Measurements from ENCODE around the gene C16orf54.
"Not testable (repeated sequence)": the region's sequence is repeated elsewhere in the genome, so short reads cannot be mapped to it uniquely, and the experiment has no call there.

C16orf54 gene

DNA sequence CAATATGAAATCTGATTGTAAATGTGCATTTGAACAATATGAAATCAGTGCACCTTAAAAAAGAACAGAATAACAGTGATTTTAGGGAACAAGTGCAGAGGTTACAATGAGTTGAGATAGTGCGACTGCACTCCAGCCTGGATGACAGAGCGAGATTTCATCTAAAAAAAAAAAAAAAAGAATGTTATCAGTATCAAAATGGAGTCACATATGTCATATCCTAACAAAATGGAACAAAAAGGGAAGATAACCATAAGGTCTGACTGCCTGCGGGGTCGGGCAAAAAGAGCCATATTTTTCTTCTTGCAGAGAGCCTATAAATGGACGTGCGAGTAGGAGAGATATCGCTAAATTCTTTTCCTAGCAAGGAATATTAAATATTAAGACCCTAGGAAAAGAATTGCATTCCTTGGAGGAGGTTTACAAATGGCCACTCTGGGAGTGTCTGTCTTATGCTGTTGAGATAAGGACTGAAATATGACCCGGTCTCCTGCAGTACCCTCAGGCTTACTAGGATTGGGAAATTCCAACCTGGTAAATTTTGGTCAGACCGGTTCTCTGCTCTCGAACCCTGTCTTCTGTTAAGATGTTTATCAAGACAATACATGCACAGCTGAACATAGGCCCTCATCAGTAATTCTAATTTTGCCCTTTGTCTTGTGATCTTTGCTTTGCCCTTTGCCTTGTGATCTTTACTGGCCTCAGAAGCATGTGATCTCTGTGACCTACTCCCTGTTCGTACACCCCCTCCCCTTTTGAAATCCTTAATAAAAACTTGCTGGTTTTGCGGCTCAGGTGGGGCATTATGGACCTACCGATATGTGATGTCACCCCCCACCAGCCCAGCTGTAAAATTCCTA is 37.5 kb upstream of the C16orf54 start:
- not testable (repeated sequence) for H3K9ac ChIP-seq (ENCODE audit: low read depth, low read length); H3K4me1 ChIP-seq (ENCODE audit: control insufficient read depth, insufficient read depth, low read length); H3K9me3 ChIP-seq (ENCODE audit: control insufficient read depth, insufficient read depth, low read length); H3K4me3 ChIP-seq (ENCODE audit: low read depth, low read length); H3K36me3 ChIP-seq (ENCODE audit: control insufficient read depth, insufficient read depth, low read length)
- H3K27me3 ChIP-seq (ENCODE audit: control insufficient read depth, insufficient read depth, low read length) = peaks cover 20% of the 10 kb centered on the region

GRCh38 chr16:29779474-29779873 is 33.7 kb upstream of the C16orf54 start:
- H3K36me3 ChIP-seq (ENCODE audit: control insufficient read depth, insufficient read depth, low read length) = no peaks in the 10 kb centered on the region
- peaks cover 2% of the 10 kb centered on the region for H3K4me1 ChIP-seq (ENCODE audit: control insufficient read depth, insufficient read depth, low read length)
- peaks cover 17% of the 10 kb centered on the region for H3K27me3 ChIP-seq (ENCODE audit: control insufficient read depth, insufficient read depth, low read length)
- no peak overlapping the region for H3K9ac ChIP-seq (ENCODE audit: low read depth, low read length)
- H3K9me3 ChIP-seq (ENCODE audit: control insufficient read depth, insufficient read depth, low read length) = no peaks in the 10 kb centered on the region
- no peak overlapping the region for H3K4me3 ChIP-seq (ENCODE audit: low read depth, low read length)

- peaks cover 17% of the 10 kb centered on the region for H3K27me3 ChIP-seq (ENCODE audit: control insufficient read depth, insufficient read depth, low read length)
- H3K4me3 ChIP-seq (ENCODE audit: low read depth, low read length) = no peak within 1 kb of the TSS
- peaks cover 2% of the 10 kb centered on the region for H3K4me1 ChIP-seq (ENCODE audit: control insufficient read depth, insufficient read depth, low read length)
- no peaks in the 10 kb centered on the region for H3K36me3 ChIP-seq (ENCODE audit: control insufficient read depth, insufficient read depth, low read length)
- no peaks in the 10 kb centered on the region for H3K9me3 ChIP-seq (ENCODE audit: control insufficient read depth, insufficient read depth, low read length)
- no peak within 1 kb of the TSS for H3K9ac ChIP-seq (ENCODE audit: low read depth, low read length)
These were observed 32.0 kb upstream of the C16orf54 start, which contains the start of gene ZG16 for GRCh38 chr16:29777576-29778350. ZG16 (plus strand) TSS chr16:29778256; CDS start chr16:29779267, 1,011 bp downstream.

DNA sequence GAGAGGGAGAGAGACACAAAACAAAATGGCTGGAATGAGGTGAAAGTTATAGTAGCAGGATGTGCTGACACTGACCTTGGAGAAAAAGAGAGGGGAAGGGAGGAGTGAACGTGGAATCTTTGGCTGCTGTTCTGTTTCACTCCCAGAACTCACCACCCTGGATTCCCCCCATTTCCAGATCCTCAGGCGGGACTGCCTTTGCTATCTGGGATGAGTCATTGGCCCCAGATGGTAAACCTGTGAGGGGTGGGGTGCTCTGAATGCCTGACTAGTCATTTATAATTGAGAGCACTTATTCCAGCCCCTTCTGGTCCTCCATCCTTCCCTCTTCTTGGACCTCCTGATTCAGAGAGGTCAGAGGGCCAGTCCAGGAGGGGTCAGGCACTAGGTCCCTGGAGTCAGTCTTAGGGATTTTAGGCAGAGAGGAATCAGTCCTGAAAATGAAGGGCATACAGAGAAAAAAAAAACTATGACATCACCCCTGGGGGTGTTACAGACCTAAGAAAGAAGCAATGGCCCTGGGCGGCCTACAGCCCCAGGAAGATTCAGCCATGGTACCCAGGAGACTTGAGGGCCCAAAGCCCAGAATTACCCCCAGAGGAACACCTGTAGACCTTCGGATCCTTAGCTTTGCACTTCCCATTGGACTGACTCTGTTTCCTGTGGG is 30.1 kb upstream of the C16orf54 start:
- Histone ChIP-seq H3K9me3 (ENCODE audit: control insufficient read depth, insufficient read depth, low read length) (no peaks in the 10 kb centered on the region), H3K9ac (ENCODE audit: low read depth, low read length) (no peak overlapping the region), H3K36me3 (ENCODE audit: control insufficient read depth, insufficient read depth, low read length) (no peaks in the 10 kb centered on the region), H3K4me1 (ENCODE audit: control insufficient read depth, insufficient read depth, low read length) (peaks cover 2% of the 10 kb centered on the region), H3K27me3 (ENCODE audit: control insufficient read depth, insufficient read depth, low read length) (peaks cover 8% of the 10 kb centered on the region), H3K4me3 (ENCODE audit: low read depth, low read length) (no peak overlapping the region)

- H3K9me3 ChIP-seq (ENCODE audit: control insufficient read depth, insufficient read depth, low read length) = no peaks in the 10 kb centered on the region
- H3K27me3 ChIP-seq (ENCODE audit: control insufficient read depth, insufficient read depth, low read length) = peaks cover 6% of the 10 kb centered on the region
- no peak overlapping the region for H3K9ac ChIP-seq (ENCODE audit: low read depth, low read length)
- H3K4me1 ChIP-seq (ENCODE audit: control insufficient read depth, insufficient read depth, low read length) = peaks cover 2% of the 10 kb centered on the region
- H3K36me3 ChIP-seq (ENCODE audit: control insufficient read depth, insufficient read depth, low read length) = no peaks in the 10 kb centered on the region
- no peak overlapping the region for H3K4me3 ChIP-seq (ENCODE audit: low read depth, low read length)
These were observed 28.9 kb upstream of the C16orf54 start for GRCh38 chr16:29774730-29775129.

- not testable (repeated sequence) for H3K4me3 ChIP-seq (ENCODE audit: low read depth, low read length); H3K27me3 ChIP-seq (ENCODE audit: control insufficient read depth, insufficient read depth, low read length); H3K9me3 ChIP-seq (ENCODE audit: control insufficient read depth, insufficient read depth, low read length); H3K36me3 ChIP-seq (ENCODE audit: control insufficient read depth, insufficient read depth, low read length); H3K9ac ChIP-seq (ENCODE audit: low read depth, low read length); H3K4me1 ChIP-seq (ENCODE audit: control insufficient read depth, insufficient read depth, low read length)
These were observed 26.5 kb upstream of the C16orf54 start for GRCh38 chr16:29772330-29772729.

- no peak overlapping the region for H3K4me3 ChIP-seq (ENCODE audit: low read depth, low read length)
- no peak overlapping the region for H3K9ac ChIP-seq (ENCODE audit: low read depth, low read length)
- H3K27me3 ChIP-seq (ENCODE audit: control insufficient read depth, insufficient read depth, low read length) = no peaks in the 10 kb centered on the region
- no peaks in the 10 kb centered on the region for H3K9me3 ChIP-seq (ENCODE audit: control insufficient read depth, insufficient read depth, low read length)
- no peaks in the 10 kb centered on the region for H3K36me3 ChIP-seq (ENCODE audit: control insufficient read depth, insufficient read depth, low read length)
- no peaks in the 10 kb centered on the region for H3K4me1 ChIP-seq (ENCODE audit: control insufficient read depth, insufficient read depth, low read length)
These were observed 24.6 kb upstream of the C16orf54 start for GRCh38 chr16:29770250-29770929.

DNA sequence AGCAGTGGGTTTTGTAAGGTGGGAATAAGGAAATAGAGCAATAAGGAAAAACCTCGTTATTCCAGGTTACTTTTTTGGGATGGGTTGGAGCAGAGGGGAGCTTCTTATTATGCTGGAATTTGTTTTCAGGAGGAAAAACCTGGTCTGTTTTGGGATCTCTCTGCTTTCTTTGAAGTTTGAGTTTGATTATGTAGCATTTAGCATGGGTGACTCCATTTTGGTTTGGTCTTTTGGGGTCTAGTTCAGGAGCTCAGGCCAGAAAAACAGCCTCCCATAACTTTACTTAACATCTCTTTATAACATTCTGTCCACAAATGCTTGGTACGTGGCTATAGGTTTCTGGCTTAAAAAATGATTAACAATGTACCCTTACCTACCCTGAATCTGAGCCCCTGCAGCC is 23.7 kb upstream of the C16orf54 start:
- Histone ChIP-seq H3K9ac (ENCODE audit: low read depth, low read length) (no peak overlapping the region), H3K27me3 (ENCODE audit: control insufficient read depth, insufficient read depth, low read length) (no peaks in the 10 kb centered on the region), H3K9me3 (ENCODE audit: control insufficient read depth, insufficient read depth, low read length) (no peaks in the 10 kb centered on the region), H3K4me1 (ENCODE audit: control insufficient read depth, insufficient read depth, low read length) (no peaks in the 10 kb centered on the region), H3K4me3 (ENCODE audit: low read depth, low read length) (no peak overlapping the region), H3K36me3 (ENCODE audit: control insufficient read depth, insufficient read depth, low read length) (no peaks in the 10 kb centered on the region)

DNA sequence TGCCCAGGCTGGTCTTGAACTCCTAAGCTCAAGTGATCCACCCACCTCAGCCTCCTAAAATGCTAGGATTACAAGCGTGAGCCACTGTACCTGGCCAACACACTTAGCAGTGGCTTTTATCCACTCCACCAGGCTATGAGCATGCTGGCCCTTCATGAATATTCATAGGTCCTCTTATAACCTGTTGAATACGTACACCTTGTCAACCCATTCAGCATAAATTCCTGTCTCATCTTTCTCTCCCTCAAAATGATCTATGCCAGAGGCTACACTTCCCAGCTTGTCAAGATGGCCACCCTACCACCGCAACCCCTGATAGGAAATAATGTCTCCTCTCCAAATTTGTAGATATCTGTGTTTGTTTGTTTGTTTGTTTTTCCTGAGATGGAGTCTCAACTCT is 21.3 kb upstream of the C16orf54 start:
- Histone ChIP-seq H3K9ac (ENCODE audit: low read depth, low read length) (no peak overlapping the region), H3K9me3 (ENCODE audit: control insufficient read depth, insufficient read depth, low read length) (no peaks in the 10 kb centered on the region), H3K4me3 (ENCODE audit: low read depth, low read length) (no peak overlapping the region), H3K36me3 (ENCODE audit: control insufficient read depth, insufficient read depth, low read length) (no peaks in the 10 kb centered on the region), H3K27me3 (ENCODE audit: control insufficient read depth, insufficient read depth, low read length) (no peaks in the 10 kb centered on the region), H3K4me1 (ENCODE audit: control insufficient read depth, insufficient read depth, low read length) (no peaks in the 10 kb centered on the region)

DNA sequence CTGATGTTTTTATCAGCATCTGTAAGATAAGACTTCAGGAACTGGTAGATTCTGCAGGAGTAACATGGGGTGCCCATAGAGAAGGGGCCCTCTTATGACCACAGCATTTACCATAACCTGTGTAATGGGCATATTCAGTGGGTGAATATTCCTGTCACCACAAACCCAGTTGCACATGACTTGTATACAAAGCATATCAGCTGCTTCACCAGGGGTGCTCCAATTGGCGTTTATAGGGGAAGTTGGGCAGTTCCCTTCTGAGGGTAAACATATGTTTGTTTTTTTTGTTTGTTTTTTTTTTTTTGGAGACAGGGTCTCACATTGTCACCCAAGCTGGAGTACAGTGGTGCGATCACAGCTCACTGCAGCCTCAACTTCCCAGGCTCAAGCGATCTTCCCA is 20.8 kb upstream of the C16orf54 start:
- H3K4me1 ChIP-seq (ENCODE audit: control insufficient read depth, insufficient read depth, low read length) = no peaks in the 10 kb centered on the region
- no peaks in the 10 kb centered on the region for H3K27me3 ChIP-seq (ENCODE audit: control insufficient read depth, insufficient read depth, low read length)
- H3K4me3 ChIP-seq (ENCODE audit: low read depth, low read length) = no peak overlapping the region
- H3K9ac ChIP-seq (ENCODE audit: low read depth, low read length) = no peak overlapping the region
- no peaks in the 10 kb centered on the region for H3K36me3 ChIP-seq (ENCODE audit: control insufficient read depth, insufficient read depth, low read length)
- no peaks in the 10 kb centered on the region for H3K9me3 ChIP-seq (ENCODE audit: control insufficient read depth, insufficient read depth, low read length)
